HepG2 (cell line): ENCODE results near the gene SNRNP200. TPM values are rescaled to one million over a fixed set of nuclear protein-coding genes. Genes with fewer than 3 reads are reported as not detected.

Source experiments
- ATAC-seq: fragments of 200-7000 bp; cut with Tn5 transposase; 3 replicates; pipeline ENCODE4 v1.9.1; 2020; ENCODE audit warnings: mild to moderate bottlenecking, moderate library complexity
- BruUV-seq: library from RNA; stranded (reverse); fragments of 400-500 nt; replicated peaks from 2 replicates; lab custom pipeline; 2021; lab: Mats Ljungman, UMichigan
- CTCF ChIA-PET: fragments of 300-600 bp; formaldehyde crosslinking; extraction: SDS; loops from one replicate; lab custom pipeline; 2021; ENCODE audit warnings: low total read pairs, inconsistent platforms, low intra/inter-chr PET ratio; lab: Yijun Ruan, JAX
- POLR2A ChIA-PET: fragments of 350-600 bp; sonication (Branson Sonifier 250); formaldehyde crosslinking; loops from one replicate; lab custom pipeline; 2020; ENCODE audit warnings: antibody characterized with exemption, inconsistent platforms; lab: Yijun Ruan, JAX
- DNase-seq: peaks from one replicate; pipeline ENCODE4 v3.0.0-alpha.2; 2015; ENCODE audit warnings: low spot score
- FAIRE-seq: peaks from 3 replicates; lab custom pipeline; 2011; peaks lifted over from hg19 to GRCh38; lab: Jason Lieb, UNC
- H2AFZ ChIP-seq: one replicate; pipeline ENCODE4 v1.6.1; 2011; ENCODE audit warnings: low read length, inconsistent platforms
- H3K27ac ChIP-seq: fragments of 300-600 bp; 3 replicates; pipeline ENCODE4 v1.8.0; 2011; ENCODE audit warnings: mixed run types, mild to moderate bottlenecking, mixed read lengths, low read length, inconsistent platforms; ENCODE audit not compliant: insufficient read depth; ENCODE audit errors: extremely low read length
- H3K27me3 ChIP-seq, 2 experiments: fragments of 200-600 bp in 1 of 2; 2 replicates in 1 of 2; 3 replicates in 1 of 2; pipeline versions ENCODE4 v1.6.0 to v1.8.0; 2011; ENCODE audit warnings: low read length in 2 of 2, mild to moderate bottlenecking in 2 of 2, moderate library complexity in 2 of 2, inconsistent platforms in 1 of 2; ENCODE audit not compliant: insufficient read depth in 2 of 2, control insufficient read depth in 1 of 2
- H3K36me3 ChIP-seq, 2 experiments: fragments of 200-600 bp in 1 of 2; replicated peaks in 1 of 2; 2 replicates in 1 of 2; 3 replicates in 1 of 2; pipeline versions ENCODE4 v1.5.1 to v1.8.0; 2011; ENCODE audit warnings: low read length in 2 of 2, inconsistent platforms in 1 of 2; ENCODE audit not compliant: insufficient read depth in 2 of 2, control insufficient read depth in 1 of 2
- H3K4me1 ChIP-seq: 2 replicates; pipeline ENCODE4 v1.5.1; 2012; ENCODE audit warnings: low read length, inconsistent platforms; ENCODE audit not compliant: insufficient read depth
- H3K4me2 ChIP-seq: 2 replicates; pipeline ENCODE4 v1.6.0; 2011; ENCODE audit warnings: low read depth, low read length, inconsistent platforms
- H3K4me3 ChIP-seq, 3 experiments: fragments of 200-600 bp in 1 of 3; sonication (generic), shearing (Covaris generic) in 1 of 3; replicated peaks in 1 of 3; 2 replicates each; pipeline ENCODE4 v1.5.1; 2011 to 2016; ENCODE audit warnings: low read length in 3 of 3, inconsistent platforms in 2 of 3, low read depth in 2 of 3, mild to moderate bottlenecking in 2 of 3, control low read depth in 1 of 3, mixed read lengths in 1 of 3; ENCODE audit not compliant: insufficient read depth in 1 of 3
- H3K79me2 ChIP-seq: one replicate; pipeline ENCODE4 v1.6.1; 2011; ENCODE audit warnings: low read length, inconsistent platforms; ENCODE audit not compliant: insufficient read depth
- H3K9ac ChIP-seq: 2 replicates; pipeline ENCODE4 v1.6.0; 2011; ENCODE audit warnings: mild to moderate bottlenecking, low read depth, low read length, inconsistent platforms; ENCODE audit not compliant: insufficient read depth
- H3K9me3 ChIP-seq: 2 replicates; pipeline ENCODE4 v1.5.1; 2012; ENCODE audit warnings: mild to moderate bottlenecking, low read length
- H4K20me1 ChIP-seq: 2 replicates; pipeline ENCODE4 v1.6.0; 2011; ENCODE audit warnings: inconsistent platforms, mild to moderate bottlenecking, low read length, moderate library complexity; ENCODE audit not compliant: insufficient read depth
- CEBPG ChIP-seq: IDR thresholded peaks from 2 replicates; pipeline ENCODE4 v1.6.1; 2016
- CSRNP2 ChIP-seq: sonication (generic); formaldehyde crosslinking; conservative IDR thresholded peaks from 2 replicates; pipeline ENCODE4 v1.8.0; 2022; ENCODE audit warnings: low read depth, missing genetic modification reagents
- GABPA ChIP-seq, 2 experiments: IDR thresholded peaks; 2 replicates each; pipeline ENCODE4 v1.6.1; 2011 to 2016; ENCODE audit warnings: low read depth in 2 of 2, low read length in 1 of 2, missing biosample characterization in 1 of 2, missing genetic modification characterization in 1 of 2
- HOXA7 ChIP-seq: sonication (generic); formaldehyde crosslinking; IDR thresholded peaks from 2 replicates; pipeline ENCODE4 v1.8.1; 2022; ENCODE audit warnings: mild to moderate bottlenecking, missing genetic modification reagents, moderate library complexity
- IRF1 ChIP-seq: sonication (generic); formaldehyde crosslinking; IDR thresholded peaks from 2 replicates; pipeline ENCODE4 v1.4.0; 2020; ENCODE audit warnings: low read depth, mild to moderate bottlenecking, missing genetic modification reagents
- KMT2B ChIP-seq: IDR thresholded peaks from 2 replicates; pipeline ENCODE4 v1.6.1; 2016; ENCODE audit warnings: missing genetic modification reagents, missing compliant biosample characterization
- MATR3 ChIP-seq: sonication (generic); formaldehyde crosslinking; IDR thresholded peaks from 2 replicates; pipeline ENCODE4 v1.4.0; 2020; ENCODE audit warnings: missing genetic modification reagents
- NFKB2 ChIP-seq: sonication (generic); formaldehyde crosslinking; IDR thresholded peaks from 2 replicates; pipeline ENCODE4 v1.4.0; 2020; ENCODE audit warnings: missing genetic modification reagents, borderline replicate concordance
- PCBP1 ChIP-seq: fragments of 200-400 bp; formaldehyde crosslinking; IDR thresholded peaks from 2 replicates; pipeline ENCODE4 v1.6.1; 2017; ENCODE audit warnings: mild to moderate bottlenecking, low read depth, low read length, borderline replicate concordance
- PRMT3 ChIP-seq: sonication (generic); formaldehyde crosslinking; IDR thresholded peaks from 2 replicates; pipeline ENCODE4 v1.8.1; 2022; ENCODE audit warnings: low read depth, mild to moderate bottlenecking, moderate library complexity, missing genetic modification reagents, borderline replicate concordance
- RBM39 ChIP-seq: fragments of 200-400 bp; formaldehyde crosslinking; IDR thresholded peaks from one replicate; pipeline ENCODE4 v1.6.1; 2018; ENCODE audit warnings: antibody characterized with exemption, mild to moderate bottlenecking, low read depth, low read length; ENCODE audit not compliant: poor library complexity, severe bottlenecking
- YEATS4 ChIP-seq: sonication (generic); formaldehyde crosslinking; IDR thresholded peaks from 2 replicates; pipeline ENCODE4 v1.4.0; 2020; ENCODE audit warnings: missing genetic modification reagents, borderline replicate concordance
- ZBTB37 ChIP-seq: sonication (generic); formaldehyde crosslinking; IDR thresholded peaks from 2 replicates; pipeline ENCODE4 v1.4.0; 2020; ENCODE audit warnings: mild to moderate bottlenecking, missing genetic modification reagents
- ZFP36 ChIP-seq: fragments of 150-350 bp; IDR thresholded peaks from 2 replicates; pipeline ENCODE4 v1.6.1; 2018; ENCODE audit warnings: borderline replicate concordance, low read length, low read depth; ENCODE audit not compliant: partially characterized antibody
- ZNF121 ChIP-seq: sonication (generic); formaldehyde crosslinking; IDR thresholded peaks from 2 replicates; pipeline ENCODE4 v1.5.0; 2020; ENCODE audit warnings: mild to moderate bottlenecking, missing genetic modification reagents
- ZNF235 ChIP-seq: sonication (generic); formaldehyde crosslinking; IDR thresholded peaks from 2 replicates; pipeline ENCODE4 v1.8.1; 2023; ENCODE audit warnings: mild to moderate bottlenecking, missing genetic modification reagents, borderline replicate concordance
- ZNF430 ChIP-seq: sonication (generic); formaldehyde crosslinking; IDR thresholded peaks from 2 replicates; pipeline ENCODE4 v1.9.0; 2021; ENCODE audit warnings: mild to moderate bottlenecking, missing genetic modification reagents
- ZNF501 ChIP-seq: sonication (generic); formaldehyde crosslinking; IDR thresholded peaks from 2 replicates; pipeline ENCODE4 v1.5.1; 2020; ENCODE audit warnings: mild to moderate bottlenecking, moderate library complexity, missing genetic modification reagents
- WGBS: methylation state at CpG from one replicate; pipeline ENCODE4 v1.1.6; 2017; ENCODE audit warnings: low lambda C conversion rate; 5-methylcytosine and 5-hydroxymethylcytosine counted together
- in situ Hi-C: cut with HindIII; loops from 2 replicates; pipeline ENCODE4 v1.10.0; 2017; ENCODE audit warnings: low pct_unique_long_range_greater_than_20kb; ENCODE audit not compliant: extremely low pct_ligation_motif_present
- intact Hi-C: fragments of 100-400 bp; cut with micrococcal nuclease; formaldehyde crosslinking; loops from one replicate; pipeline ENCODE4 v1.10.0; 2022; ENCODE audit not compliant: unreplicated experiment
- polyA plus RNA-seq, 8 experiments: library from polyadenylated mRNA; depleted of rRNA in 3 of 8; stranded (reverse) in 7 of 8; unstranded in 1 of 8; fragments of >200 nt; fragmentation: Illumina TruSeq in 4 of 8; extraction: Trizol in 4 of 8; gene quantifications; 2 replicates each; pipeline versions ENCODE4 v1.2.1 to v1.2.3, GENCODE V29; 2011 to 2016; ENCODE audit warnings: low read depth in 4 of 8, missing spikeins in 1 of 8, mixed read lengths in 1 of 8; ENCODE audit not compliant: insufficient read depth in 1 of 8
- total RNA-seq, 5 experiments: library from RNA; depleted of rRNA; stranded (reverse); fragments of >200 nt; fragmentation: Illumina TruSeq; extraction: Trizol; gene quantifications; 2 replicates each; pipeline ENCODE4 v1.2.3, GENCODE V29; 2016; ENCODE audit warnings: low read depth in 1 of 5

The SNRNP200 gene
- total and polyA plus RNA-seq, 2 of the 13 experiments (the other 11 are each of a cell fraction or from before 2014, with no cell fraction given), result 99.0 to 232 TPM

- in situ Hi-C loops, result no loop called here
- H3K4me3 ChIP-seq, result no peak overlapping the region
- no peak overlapping the region for H2AFZ ChIP-seq
- no peak overlapping the region for H3K27ac ChIP-seq
- no TSS peak for BruUV-seq
- ChIA-PET POLR2A (interaction anchor here (0.6 to 1.4 kb wide), 2 partner anchors 24 to 71 kb away, joined by 3 to 4 read pairs; no protein-coding TSS in a partner anchor), CTCF (no interaction called here)
- H3K4me2 ChIP-seq, result no peak overlapping the region
- ATAC-seq (no peak), FAIRE-seq (no peak), DNase-seq (no peak)
- peaks cover 30% of the 10 kb centered on the region for H3K4me1 ChIP-seq
- WGBS, result 96% methylated on average over 1 of the region's 1 CpG
- H3K9ac ChIP-seq, result no peak overlapping the region
- no peaks in the 10 kb centered on the region for H3K27me3 ChIP-seq
- H4K20me1 ChIP-seq, result no peaks in the 10 kb centered on the region
- H3K79me2 ChIP-seq, result peaks cover 2% of the 10 kb centered on the region
- TF ChIP-seq CSRNP2, result no peak
- TF ChIP-seq CEBPG (CRISPR knock-in tag), result no peak
- TF ChIP-seq GABPA (IDR thresholded peaks at IDR 0.05; ENCODE audit: low read depth, low read length), result no peak
- no peak for TF ChIP-seq GABPA (CRISPR knock-in tag; IDR thresholded peaks at IDR 0.05; ENCODE audit: low read depth)
- no peak for TF ChIP-seq MATR3 (CRISPR knock-in tag)
- TF ChIP-seq ZFP36, result no peak
- TF ChIP-seq PCBP1, result no peak
- no peak for TF ChIP-seq YEATS4 (CRISPR knock-in tag)
- no peak for TF ChIP-seq ZNF430 (CRISPR knock-in tag)
- TF ChIP-seq ZNF501 (CRISPR knock-in tag), result no peak
- TF ChIP-seq KMT2B, result no peak
- no peak for TF ChIP-seq NFKB2 (CRISPR knock-in tag)
- TF ChIP-seq HOXA7 (CRISPR knock-in tag), result no peak
- TF ChIP-seq ZNF235 (CRISPR knock-in tag), result no peak
- TF ChIP-seq ZBTB37 (CRISPR knock-in tag), result no peak
- TF ChIP-seq ZNF121 (CRISPR knock-in tag), result no peak
- TF ChIP-seq RBM39, result no peak
- TF ChIP-seq IRF1 (CRISPR knock-in tag), result no peak
- TF ChIP-seq PRMT3 (CRISPR knock-in tag), result no peak
- intact Hi-C loops, result no loop called here
- no peaks in the 10 kb centered on the region for H3K9me3 ChIP-seq
- H3K36me3 ChIP-seq, result peaks cover 5 to 15% of the 10 kb centered on the region in 2 experiments; a peak in 4 of 5 replicates
These were observed 25.1 kb upstream of the SNRNP200 start for GRCh38 chr2:96330407-96330806.
